HCT116 (cell line): Measurements from ENCODE around the gene RCVRN.

Experiments used
- ELF1 ChIP-seq: IDR thresholded peaks from 2 replicates; pipeline ENCODE4 v1.6.1; 2012; ENCODE audit warnings: low read depth, borderline replicate concordance
- EZH2 ChIP-seq: fragments of 200-600 bp; sonication (generic); IDR thresholded peaks from 2 replicates; pipeline ENCODE4 v1.6.1; 2017; ENCODE audit warnings: antibody characterized with exemption, mixed run types
- POLR2AphosphoS5 ChIP-seq: IDR thresholded peaks from 2 replicates; pipeline ENCODE4 v1.6.1; 2011; ENCODE audit warnings: mild to moderate bottlenecking, low read depth, low read length, moderate library complexity
- TF ChIP-seq, protein P1 (sequence below), 3 experiments: fragments of 200-600 bp in 1 of 3; sonication (generic) in 1 of 3; IDR thresholded peaks in 2 of 3; conservative IDR thresholded peaks in 1 of 3; 2 replicates each; pipeline ENCODE4 v1.5.1; 2012 to 2017; ENCODE audit warnings: low read depth in 2 of 3, low read length in 2 of 3, antibody characterized with exemption in 1 of 3, borderline replicate concordance in 1 of 3, control low read depth in 1 of 3, mild to moderate bottlenecking in 1 of 3, mixed read lengths in 1 of 3, mixed run types in 1 of 3, moderate library complexity in 1 of 3; ENCODE audit not compliant: insufficient read depth in 1 of 3

DNA sequence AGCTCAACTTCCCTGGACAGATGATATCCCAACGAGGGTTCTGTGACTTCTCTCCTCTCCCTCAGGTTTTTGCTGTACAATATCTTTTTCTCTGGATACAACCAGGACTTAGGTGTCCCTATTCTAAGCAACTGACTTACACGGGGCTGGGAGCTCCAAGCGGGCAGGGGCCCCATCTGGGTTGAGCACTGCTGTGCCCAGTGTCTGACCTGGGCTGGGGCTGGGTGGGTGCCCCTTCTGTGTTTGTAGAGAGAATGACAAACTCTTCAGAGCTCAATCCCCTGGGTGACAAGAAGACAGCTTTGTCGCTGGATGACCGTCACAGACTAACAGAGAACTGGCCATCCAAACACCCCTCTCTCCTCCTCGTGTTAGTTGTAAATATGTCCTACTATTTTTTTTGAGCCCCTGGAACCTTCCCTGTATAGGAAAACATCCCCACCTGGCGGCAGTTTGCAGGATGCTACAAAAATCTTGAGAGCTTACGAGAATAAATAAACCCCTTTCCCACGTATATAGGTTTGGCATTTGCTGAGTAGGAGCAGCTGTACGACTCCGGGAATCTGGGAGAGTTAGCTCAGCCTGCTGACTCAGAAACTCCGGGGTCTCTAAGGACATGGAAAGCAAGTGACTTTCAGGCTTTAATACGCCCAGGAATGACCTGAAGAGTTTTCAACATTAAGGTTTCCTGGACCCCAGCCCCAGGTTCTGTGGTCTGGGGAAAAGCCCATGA, 23.7 kb upstream of the RCVRN start:
- TF ChIP-seq, protein P1, sequence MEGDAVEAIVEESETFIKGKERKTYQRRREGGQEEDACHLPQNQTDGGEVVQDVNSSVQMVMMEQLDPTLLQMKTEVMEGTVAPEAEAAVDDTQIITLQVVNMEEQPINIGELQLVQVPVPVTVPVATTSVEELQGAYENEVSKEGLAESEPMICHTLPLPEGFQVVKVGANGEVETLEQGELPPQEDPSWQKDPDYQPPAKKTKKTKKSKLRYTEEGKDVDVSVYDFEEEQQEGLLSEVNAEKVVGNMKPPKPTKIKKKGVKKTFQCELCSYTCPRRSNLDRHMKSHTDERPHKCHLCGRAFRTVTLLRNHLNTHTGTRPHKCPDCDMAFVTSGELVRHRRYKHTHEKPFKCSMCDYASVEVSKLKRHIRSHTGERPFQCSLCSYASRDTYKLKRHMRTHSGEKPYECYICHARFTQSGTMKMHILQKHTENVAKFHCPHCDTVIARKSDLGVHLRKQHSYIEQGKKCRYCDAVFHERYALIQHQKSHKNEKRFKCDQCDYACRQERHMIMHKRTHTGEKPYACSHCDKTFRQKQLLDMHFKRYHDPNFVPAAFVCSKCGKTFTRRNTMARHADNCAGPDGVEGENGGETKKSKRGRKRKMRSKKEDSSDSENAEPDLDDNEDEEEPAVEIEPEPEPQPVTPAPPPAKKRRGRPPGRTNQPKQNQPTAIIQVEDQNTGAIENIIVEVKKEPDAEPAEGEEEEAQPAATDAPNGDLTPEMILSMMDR (IDR thresholded peaks at IDR 0.05 in 2 of 3, conservative IDR thresholded peaks at IDR 0.05 in 1 of 3; ENCODE audit: borderline replicate concordance in 1 of 3, insufficient read depth in 1 of 3, low read depth in 2 of 3, low read length in 2 of 3), result peak; percentile 54 to 79 (median 75); a peak in 5 of 6 replicates
- TF ChIP-seq POLR2AphosphoS5 (no peak), ELF1 (no peak), EZH2 (no peak)
